Measurements from ENCODE around the gene CBARP.
A peak's percentile ranks its signal among the peaks of the same experiment; 100 is the strongest.
"Not testable (repeated sequence)": the region's sequence is repeated elsewhere in the genome, so short reads cannot be mapped to it uniquely, and the experiment has no call there.

The CBARP gene

GRCh38 chr19:1213391-1214286, 24.2 kb downstream of the CBARP start:
- TF ChIP-seq CTCF (IDR thresholded peaks at IDR 0.05), result no peak
- TF ChIP-seq ZFX (IDR thresholded peaks at IDR 0.05; ENCODE audit: borderline replicate concordance), result no peak
- no peak overlapping the region for H3K27ac ChIP-seq

DNA sequence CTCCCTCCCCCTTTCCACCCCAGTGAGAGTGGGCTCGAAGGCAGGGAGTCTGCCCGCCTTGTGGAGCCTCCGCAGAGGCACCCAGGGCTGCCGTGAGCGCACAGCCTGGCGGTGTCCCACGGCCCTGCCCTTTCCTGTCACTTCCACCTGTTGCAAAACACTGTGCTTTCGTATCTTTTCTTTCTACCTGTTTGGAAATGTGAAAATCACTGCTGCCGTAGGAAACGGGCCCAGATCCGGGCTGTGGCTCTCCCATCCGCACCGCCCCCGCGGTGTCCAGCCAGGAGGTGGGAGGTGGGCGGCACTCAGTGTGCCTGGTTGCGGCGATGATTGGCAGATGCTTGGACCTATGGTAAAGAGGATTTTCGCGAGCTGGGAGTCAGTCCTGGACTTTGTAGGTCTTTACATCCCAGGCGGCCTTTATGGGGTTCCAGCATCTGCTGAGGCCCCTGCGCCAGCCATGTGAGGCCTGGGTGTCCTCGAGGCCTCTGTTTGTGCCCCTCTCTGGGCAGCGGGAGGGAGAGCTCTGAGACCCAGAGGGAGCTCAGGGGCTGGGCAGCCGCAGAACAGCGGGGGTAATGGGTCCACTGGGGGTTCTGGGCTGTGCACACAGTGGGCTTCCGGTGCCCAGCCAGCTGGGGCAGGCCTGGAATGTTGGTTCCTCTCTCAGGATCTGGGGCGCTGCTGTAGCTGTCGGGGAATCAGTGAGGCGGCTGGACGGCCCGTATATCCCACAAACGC, 26.1 kb downstream of the CBARP start:
- no peak overlapping the region for H3K27ac ChIP-seq
- TF ChIP-seq CTCF (IDR thresholded peaks at IDR 0.05) (no peak), ZFX (IDR thresholded peaks at IDR 0.05; ENCODE audit: borderline replicate concordance) (no peak)

GRCh38 chr19:1210227-1210538, 27.6 kb downstream of the CBARP start:
- H3K27ac ChIP-seq, result peak overlapping the region; percentile 26
- TF ChIP-seq ZFX (IDR thresholded peaks at IDR 0.05; ENCODE audit: borderline replicate concordance) (no peak), CTCF (IDR thresholded peaks at IDR 0.05) (no peak)

GRCh38 chr19:1208830-1209229, 29.0 kb downstream of the CBARP start:
- not testable (repeated sequence) for H3K27ac ChIP-seq

GRCh38 chr19:1206864-1207450, 30.8 kb downstream of the CBARP start:
- TF ChIP-seq CTCF (IDR thresholded peaks at IDR 0.05), result no peak
- no peak for TF ChIP-seq ZFX (IDR thresholded peaks at IDR 0.05; ENCODE audit: borderline replicate concordance)
- peak overlapping the region; percentile 82 for H3K27ac ChIP-seq

- TF ChIP-seq ZFX (IDR thresholded peaks at IDR 0.05; ENCODE audit: borderline replicate concordance) (no peak), CTCF (IDR thresholded peaks at IDR 0.05) (no peak)
- H3K27ac ChIP-seq, result peak overlapping the region; percentile 82
These were observed 31.5 kb downstream of the CBARP start for GRCh38 chr19:1206150-1206863.
